Stimulated activated CD8-positive, alpha-beta memory T cell treated with anti-CD3 and anti-CD28 coated beads, Interleukin-7, amount 100 ng/mL, for 24 hours (primary cell): Measurements from ENCODE around the gene ALX4.

Experiments used
- DNase-seq: peaks from one replicate; pipeline ENCODE4 v3.0.0-alpha.2; 2020; ENCODE audit warnings: low read depth

Gene ALX4

GRCh38 chr11:44300844-44301563, 8.9 kb downstream of the ALX4 start:
- DNase-seq: no peak

- DNase-seq: no peak
Observed at GRCh38 chr11:44298862-44299261, 11.1 kb downstream of the ALX4 start.

- DNase-seq: no peak
Observed at GRCh38 chr11:44290208-44290607, 19.7 kb downstream of the ALX4 start.

- no peak for DNase-seq
Observed at GRCh38 chr11:44288133-44288526, 21.8 kb downstream of the ALX4 start.

GRCh38 chr11:44286911-44287310, 23.0 kb downstream of the ALX4 start:
- no peak for DNase-seq

- DNase-seq: peak; percentile 21
Observed at GRCh38 chr11:44286268-44286880, 23.6 kb downstream of the ALX4 start.

GRCh38 chr11:44285756-44286155, 24.2 kb downstream of the ALX4 start:
- DNase-seq: no peak

GRCh38 chr11:44282620-44283019, 27.3 kb downstream of the ALX4 start:
- DNase-seq: no peak

- no peak for DNase-seq
Observed at GRCh38 chr11:44281151-44281550, 28.8 kb downstream of the ALX4 start.

- no peak for DNase-seq
Observed at GRCh38 chr11:44280257-44280656, 29.7 kb downstream of the ALX4 start.

- DNase-seq: no peak
Observed at GRCh38 chr11:44279483-44279882, 30.5 kb downstream of the ALX4 start.

- no peak for DNase-seq
Observed at GRCh38 chr11:44277196-44278090, 32.5 kb downstream of the ALX4 start.

GRCh38 chr11:44275961-44276550, 33.9 kb downstream of the ALX4 start:
- DNase-seq: no peak

GRCh38 chr11:44275241-44275640, 34.7 kb downstream of the ALX4 start:
- no peak for DNase-seq

GRCh38 chr11:44274404-44274803, 35.5 kb downstream of the ALX4 start:
- DNase-seq: no peak

GRCh38 chr11:44271286-44271685, 38.7 kb downstream of the ALX4 start:
- DNase-seq: no peak

GRCh38 chr11:44270403-44271273, 39.3 kb downstream of the ALX4 start:
- no peak for DNase-seq

GRCh38 chr11:44269369-44270351, 40.3 kb downstream of the ALX4 start:
- DNase-seq: no peak

- DNase-seq: no peak
Observed at GRCh38 chr11:44268614-44269080, 41.3 kb downstream of the ALX4 start.
